ENCODE data around the gene TPX2.

GRCh38 chr20:31716818-31717477 is 22.1 kb upstream of the TPX2 start:
- no peak for TF ChIP-seq POLR2A (IDR thresholded peaks at IDR 0.05)
- TF ChIP-seq, protein P1, sequence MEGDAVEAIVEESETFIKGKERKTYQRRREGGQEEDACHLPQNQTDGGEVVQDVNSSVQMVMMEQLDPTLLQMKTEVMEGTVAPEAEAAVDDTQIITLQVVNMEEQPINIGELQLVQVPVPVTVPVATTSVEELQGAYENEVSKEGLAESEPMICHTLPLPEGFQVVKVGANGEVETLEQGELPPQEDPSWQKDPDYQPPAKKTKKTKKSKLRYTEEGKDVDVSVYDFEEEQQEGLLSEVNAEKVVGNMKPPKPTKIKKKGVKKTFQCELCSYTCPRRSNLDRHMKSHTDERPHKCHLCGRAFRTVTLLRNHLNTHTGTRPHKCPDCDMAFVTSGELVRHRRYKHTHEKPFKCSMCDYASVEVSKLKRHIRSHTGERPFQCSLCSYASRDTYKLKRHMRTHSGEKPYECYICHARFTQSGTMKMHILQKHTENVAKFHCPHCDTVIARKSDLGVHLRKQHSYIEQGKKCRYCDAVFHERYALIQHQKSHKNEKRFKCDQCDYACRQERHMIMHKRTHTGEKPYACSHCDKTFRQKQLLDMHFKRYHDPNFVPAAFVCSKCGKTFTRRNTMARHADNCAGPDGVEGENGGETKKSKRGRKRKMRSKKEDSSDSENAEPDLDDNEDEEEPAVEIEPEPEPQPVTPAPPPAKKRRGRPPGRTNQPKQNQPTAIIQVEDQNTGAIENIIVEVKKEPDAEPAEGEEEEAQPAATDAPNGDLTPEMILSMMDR (IDR thresholded peaks at IDR 0.05) = no peak
